HepG2 (cell line): Measurements from ENCODE around the gene GGTLC1. TPM values are rescaled to one million over a fixed set of nuclear protein-coding genes. Genes with fewer than 3 reads are reported as not detected.

Experiments used
- KIAA2018 ChIP-seq: sonication (generic); formaldehyde crosslinking; IDR thresholded peaks from 2 replicates; pipeline ENCODE4 v1.5.0; 2020; ENCODE audit warnings: mild to moderate bottlenecking, missing genetic modification reagents, borderline replicate concordance
- MTF1 ChIP-seq: sonication (generic); formaldehyde crosslinking; IDR thresholded peaks from 2 replicates; pipeline ENCODE4 v1.5.0; 2020; ENCODE audit warnings: missing genetic modification reagents
- ZNF639 ChIP-seq: conservative IDR thresholded peaks from 2 replicates; pipeline ENCODE4 v1.6.1; 2018; ENCODE audit warnings: missing genetic modification reagents
- ZSCAN5A ChIP-seq: sonication (generic); formaldehyde crosslinking; IDR thresholded peaks from 2 replicates; pipeline ENCODE4 v1.8.0; 2022; ENCODE audit warnings: mild to moderate bottlenecking, missing genetic modification reagents, borderline replicate concordance
- polyA plus RNA-seq, 8 experiments: library from polyadenylated mRNA; depleted of rRNA in 3 of 8; stranded (reverse) in 7 of 8; unstranded in 1 of 8; fragments of >200 nt; fragmentation: Illumina TruSeq in 4 of 8; extraction: Trizol in 4 of 8; gene quantifications; 2 replicates each; pipeline versions ENCODE4 v1.2.1 to v1.2.3, GENCODE V29; 2011 to 2016; ENCODE audit warnings: low read depth in 4 of 8, missing spikeins in 1 of 8, mixed read lengths in 1 of 8; ENCODE audit not compliant: insufficient read depth in 1 of 8
- total RNA-seq, 5 experiments: library from RNA; depleted of rRNA; stranded (reverse); fragments of >200 nt; fragmentation: Illumina TruSeq; extraction: Trizol; gene quantifications; 2 replicates each; pipeline ENCODE4 v1.2.3, GENCODE V29; 2016; ENCODE audit warnings: low read depth in 1 of 5

Gene GGTLC1
- total and polyA plus RNA-seq, 2 of the 13 experiments (the other 11 are each of a cell fraction or from before 2014, with no cell fraction given) = not detected

GRCh38 chr20:23954008-23954745 is 34.4 kb downstream of the GGTLC1 start (continued):
- TF ChIP-seq KIAA2018 (CRISPR knock-in tag) = no peak
- no peak for TF ChIP-seq ZSCAN5A
- TF ChIP-seq ZNF639 (CRISPR knock-in tag) = no peak
- TF ChIP-seq MTF1 = no peak
